HepG2 (cell line): ENCODE results near the gene SQSTM1. TPM values are rescaled to one million over a fixed set of nuclear protein-coding genes. Genes with fewer than 3 reads are reported as not detected.

Experiments
- ARHGAP35 ChIP-seq: sonication (generic); formaldehyde crosslinking; IDR thresholded peaks from 2 replicates; pipeline ENCODE4 v1.9.0; 2022; ENCODE audit warnings: mild to moderate bottlenecking, inconsistent platforms, moderate library complexity, missing genetic modification reagents, borderline replicate concordance
- FLYWCH1 ChIP-seq: sonication (generic); formaldehyde crosslinking; IDR thresholded peaks from 2 replicates; pipeline ENCODE4 v1.8.1; 2023; ENCODE audit warnings: mild to moderate bottlenecking, missing genetic modification reagents
- FOXO1 ChIP-seq: sonication (generic); formaldehyde crosslinking; IDR thresholded peaks from 2 replicates; pipeline ENCODE4 v1.4.0; 2020; ENCODE audit warnings: missing genetic modification reagents
- GATA4 ChIP-seq: sonication (generic); IDR thresholded peaks from 2 replicates; pipeline ENCODE4 v1.6.1; 2016; ENCODE audit warnings: antibody characterized with exemption, low read depth, borderline replicate concordance
- HMGXB4 ChIP-seq, 2 experiments: sonication (generic) in 1 of 2; formaldehyde crosslinking in 1 of 2; IDR thresholded peaks; 2 replicates each; pipeline versions ENCODE4 v1.4.0 to v1.6.1; 2018 to 2020; ENCODE audit warnings: missing genetic modification reagents in 2 of 2, borderline replicate concordance in 1 of 2, low read depth in 1 of 2, mild to moderate bottlenecking in 1 of 2, missing biosample characterization in 1 of 2
- KDM5B ChIP-seq: sonication (generic); formaldehyde crosslinking; IDR thresholded peaks from 2 replicates; pipeline ENCODE4 v1.4.0; 2020; ENCODE audit warnings: missing genetic modification reagents, mild to moderate bottlenecking, borderline replicate concordance
- MBNL3 ChIP-seq: fragments of 250-450 bp; sonication (Bioruptor Pico); conservative IDR thresholded peaks from 2 replicates; pipeline ENCODE4 v1.8.0; 2022; ENCODE audit warnings: mild to moderate bottlenecking, inconsistent platforms
- PHF21A ChIP-seq: sonication (generic); formaldehyde crosslinking; IDR thresholded peaks from 2 replicates; pipeline ENCODE4 v1.5.0; 2020; ENCODE audit warnings: mild to moderate bottlenecking, missing genetic modification reagents
- RAD51 ChIP-seq: fragments of 450-650 bp; IDR thresholded peaks from 2 replicates; pipeline ENCODE4 v1.6.1; 2016; ENCODE audit warnings: borderline replicate concordance
- SRY ChIP-seq: sonication (generic); formaldehyde crosslinking; IDR thresholded peaks from 2 replicates; pipeline ENCODE4 v1.8.0; 2022; ENCODE audit warnings: mild to moderate bottlenecking, missing genetic modification reagents
- STAT6 ChIP-seq: sonication (generic); formaldehyde crosslinking; IDR thresholded peaks from 2 replicates; pipeline ENCODE4 v1.4.0; 2020; ENCODE audit warnings: missing genetic modification reagents, mild to moderate bottlenecking, borderline replicate concordance
- ZC3H13 ChIP-seq: sonication (generic); formaldehyde crosslinking; IDR thresholded peaks from 2 replicates; pipeline ENCODE4 v1.8.1; 2023; ENCODE audit warnings: mild to moderate bottlenecking, missing genetic modification reagents, moderate library complexity
- ZFY ChIP-seq: sonication (generic); formaldehyde crosslinking; IDR thresholded peaks from 2 replicates; pipeline ENCODE4 v1.4.0; 2020; ENCODE audit warnings: missing genetic modification reagents
- ZMAT5 ChIP-seq: sonication (generic); formaldehyde crosslinking; IDR thresholded peaks from 2 replicates; pipeline ENCODE4 v1.5.0; 2020; ENCODE audit warnings: mild to moderate bottlenecking, low read depth, missing genetic modification reagents, borderline replicate concordance
- ZNF121 ChIP-seq: sonication (generic); formaldehyde crosslinking; IDR thresholded peaks from 2 replicates; pipeline ENCODE4 v1.5.0; 2020; ENCODE audit warnings: mild to moderate bottlenecking, missing genetic modification reagents
- ZNF253 ChIP-seq: sonication (generic); formaldehyde crosslinking; IDR thresholded peaks from 2 replicates; pipeline ENCODE4 v1.8.0; 2022; ENCODE audit warnings: mild to moderate bottlenecking, missing genetic modification reagents, borderline replicate concordance
- ZNF274 ChIP-seq: sonication (generic); formaldehyde crosslinking; IDR thresholded peaks from 2 replicates; pipeline ENCODE4 v1.5.1; 2020; ENCODE audit warnings: mild to moderate bottlenecking, missing genetic modification reagents
- ZNF451 ChIP-seq: sonication (generic); formaldehyde crosslinking; IDR thresholded peaks from 2 replicates; pipeline ENCODE4 v1.5.0; 2020; ENCODE audit warnings: mild to moderate bottlenecking, missing genetic modification reagents
- ZNF850 ChIP-seq: sonication (generic); formaldehyde crosslinking; conservative IDR thresholded peaks from 2 replicates; pipeline ENCODE4 v1.9.0; 2021; ENCODE audit warnings: mild to moderate bottlenecking, missing genetic modification reagents
- ZSCAN25 ChIP-seq: sonication (generic); formaldehyde crosslinking; IDR thresholded peaks from 2 replicates; pipeline ENCODE4 v1.8.0; 2022; ENCODE audit warnings: mild to moderate bottlenecking, missing genetic modification reagents
- polyA plus RNA-seq, 8 experiments: library from polyadenylated mRNA; depleted of rRNA in 3 of 8; stranded (reverse) in 7 of 8; unstranded in 1 of 8; fragments of >200 nt; fragmentation: Illumina TruSeq in 4 of 8; extraction: Trizol in 4 of 8; gene quantifications; 2 replicates each; pipeline versions ENCODE4 v1.2.1 to v1.2.3, GENCODE V29; 2011 to 2016; ENCODE audit warnings: low read depth in 4 of 8, missing spikeins in 1 of 8, mixed read lengths in 1 of 8; ENCODE audit not compliant: insufficient read depth in 1 of 8
- total RNA-seq, 5 experiments: library from RNA; depleted of rRNA; stranded (reverse); fragments of >200 nt; fragmentation: Illumina TruSeq; extraction: Trizol; gene quantifications; 2 replicates each; pipeline ENCODE4 v1.2.3, GENCODE V29; 2016; ENCODE audit warnings: low read depth in 1 of 5
- TF ChIP-seq, protein P1 (sequence below): IDR thresholded peaks from 2 replicates; pipeline ENCODE4 v1.6.1; 2016; ENCODE audit warnings: mild to moderate bottlenecking, missing biosample characterization, missing genetic modification reagents
- TF ChIP-seq, protein P2 (sequence below): sonication (generic); formaldehyde crosslinking; IDR thresholded peaks from 2 replicates; pipeline ENCODE4 v1.8.0; 2022; ENCODE audit warnings: missing genetic modification reagents, low read depth, mild to moderate bottlenecking, borderline replicate concordance

SQSTM1 gene
- total and polyA plus RNA-seq, 2 of the 13 experiments (the other 11 are each of a cell fraction or from before 2014, with no cell fraction given): 90.9 to 160 TPM

- TF ChIP-seq STAT6 (CRISPR knock-in tag): no peak
- 0 out of 2 replicates have a peak, but pooled peaks have one; percentile 25 for TF ChIP-seq ZNF451 (CRISPR knock-in tag)
- TF ChIP-seq, protein P1, sequence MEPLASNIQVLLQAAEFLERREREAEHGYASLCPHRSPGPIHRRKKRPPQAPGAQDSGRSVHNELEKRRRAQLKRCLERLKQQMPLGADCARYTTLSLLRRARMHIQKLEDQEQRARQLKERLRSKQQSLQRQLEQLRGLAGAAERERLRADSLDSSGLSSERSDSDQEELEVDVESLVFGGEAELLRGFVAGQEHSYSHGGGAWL (CRISPR knock-in tag): no peak
- peak; percentile 67; the same call in 1 of the 2 replicates for TF ChIP-seq ZNF121 (CRISPR knock-in tag)
- TF ChIP-seq GATA4: no peak
- TF ChIP-seq, protein P2, sequence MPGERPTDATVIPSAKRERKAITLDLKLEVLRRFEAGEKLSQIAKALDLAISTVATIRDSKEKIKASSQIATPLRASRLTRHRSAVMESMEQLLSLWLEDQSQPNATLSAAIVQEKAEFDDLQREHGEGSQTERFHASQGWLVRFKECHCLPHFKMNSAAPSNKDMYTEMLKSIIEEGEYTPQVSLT (CRISPR knock-in tag): no peak
- TF ChIP-seq ZNF253: 0 out of 2 replicates have a peak, but pooled peaks have one; percentile 37
- no peak for TF ChIP-seq FLYWCH1
- TF ChIP-seq RAD51: no peak
- TF ChIP-seq ZSCAN25 (CRISPR knock-in tag): no peak
- peak; percentile 43; the same call in 1 of the 2 replicates for TF ChIP-seq PHF21A (CRISPR knock-in tag)
- TF ChIP-seq FOXO1 (CRISPR knock-in tag): no peak
- TF ChIP-seq ZMAT5 (CRISPR knock-in tag): no peak
- peak; percentile 3; the same call in 1 of the 2 replicates for TF ChIP-seq ZFY (CRISPR knock-in tag)
- no peak for TF ChIP-seq SRY (CRISPR knock-in tag)
- TF ChIP-seq KDM5B (CRISPR knock-in tag): peak; percentile 12; the same call in 1 of the 2 replicates
- no peak; a peak in 1 of 4 replicates for TF ChIP-seq HMGXB4 (CRISPR knock-in tag; IDR thresholded peaks at IDR 0.05; ENCODE audit: borderline replicate concordance in 1 of 2, low read depth in 1 of 2)
- no peak for TF ChIP-seq ZNF274 (CRISPR knock-in tag)
- TF ChIP-seq ZNF850 (CRISPR knock-in tag): no peak
- peak; percentile 52; the same call in 1 of the 2 replicates for TF ChIP-seq ARHGAP35 (CRISPR knock-in tag)
- no peak for TF ChIP-seq MBNL3 (CRISPR knock-in tag)
- no peak for TF ChIP-seq ZC3H13 (CRISPR knock-in tag)
These were observed 25.4 kb upstream of the SQSTM1 start (continued) for GRCh38 chr5:179795049-179795862.
